K562 (cell line): Measurements from ENCODE around the gene PPP1R36. TPM values are rescaled to one million over a fixed set of nuclear protein-coding genes. Genes with fewer than 3 reads are reported as not detected.

ENCODE experiments used
- ATAC-seq: fragments of 200-7000 bp; cut with Tn5 transposase; 3 replicates; pipeline ENCODE4 v1.9.1; 2020; ENCODE audit warnings: moderate library complexity
- BruUV-seq: library from RNA; stranded (reverse); fragments of 400-500 nt; replicated peaks from 2 replicates; lab custom pipeline; 2021; lab: Mats Ljungman, UMichigan
- CTCF ChIA-PET: fragments of 300-600 bp; formaldehyde crosslinking; extraction: SDS; loops from one replicate; lab custom pipeline; 2021; ENCODE audit warnings: low intra/inter-chr PET ratio; lab: Yijun Ruan, JAX
- POLR2A ChIA-PET: fragments of 300-600, 350-650 bp; sonication (Branson Sonifier 250); formaldehyde crosslinking; extraction: SDS; loops from one replicate; lab custom pipeline; 2021; ENCODE audit warnings: antibody characterized with exemption, inconsistent platforms; lab: Yijun Ruan, JAX
- DNase-seq, 4 experiments: peaks; one replicate each; pipeline versions ENCODE4 v3.0.0 to v3.0.0-alpha.2; 2011 to 2018; ENCODE audit warnings: low spot score in 3 of 4, mixed read lengths in 3 of 4; ENCODE audit errors: extremely low read depth in 1 of 4
- FAIRE-seq: peaks from 2 replicates; lab custom pipeline; 2011; peaks lifted over from hg19 to GRCh38; lab: Jason Lieb, UNC
- H2AFZ ChIP-seq: 2 replicates; pipeline ENCODE4 v1.6.0; 2011; ENCODE audit warnings: low read depth, low read length, control low read depth, inconsistent platforms
- H3K27ac ChIP-seq: fragments of 200-600 bp; 3 replicates; pipeline ENCODE4 v1.8.0; 2011; ENCODE audit warnings: low read depth, mild to moderate bottlenecking, control low read depth, inconsistent platforms, low read length, moderate library complexity, mixed read lengths; ENCODE audit errors: extremely low read depth
- H3K27me3 ChIP-seq, 2 experiments: fragments of 300-600 bp in 1 of 2; 2 replicates in 1 of 2; 3 replicates in 1 of 2; pipeline versions ENCODE4 v1.6.0 to v1.8.0; 2011; ENCODE audit warnings: inconsistent platforms in 2 of 2, low read length in 2 of 2, mild to moderate bottlenecking in 1 of 2, mixed read lengths in 1 of 2, moderate library complexity in 1 of 2; ENCODE audit not compliant: control insufficient read depth in 2 of 2, insufficient read depth in 2 of 2
- H3K36me3 ChIP-seq: fragments of 300-600 bp; 3 replicates; pipeline ENCODE4 v1.8.0; 2011; ENCODE audit warnings: mild to moderate bottlenecking, low read length, inconsistent platforms; ENCODE audit not compliant: control insufficient read depth, insufficient read depth
- H3K4me1 ChIP-seq, 2 experiments: fragments of 200-600 bp in 1 of 2; replicated peaks in 1 of 2; 2 replicates in 1 of 2; 3 replicates in 1 of 2; pipeline versions ENCODE4 v1.5.1 to v1.8.0; 2011; ENCODE audit warnings: inconsistent platforms in 2 of 2, low read length in 2 of 2, mild to moderate bottlenecking in 1 of 2, mixed read lengths in 1 of 2, moderate library complexity in 1 of 2; ENCODE audit not compliant: control insufficient read depth in 2 of 2, insufficient read depth in 2 of 2
- H3K4me2 ChIP-seq: 2 replicates; pipeline ENCODE4 v1.6.1; 2011; ENCODE audit warnings: low read length, control low read depth, inconsistent platforms, mixed read lengths; ENCODE audit not compliant: insufficient read depth
- H3K4me3 ChIP-seq: fragments of 200-600 bp; sonication (generic), shearing (Covaris generic); 2 replicates; pipeline ENCODE4 v1.5.1; 2016; ENCODE audit warnings: control low read depth, inconsistent platforms
- H3K79me2 ChIP-seq: fragments of 200-600 bp; 3 replicates; pipeline ENCODE4 v1.8.0; 2011; ENCODE audit warnings: low read length, inconsistent platforms; ENCODE audit not compliant: control insufficient read depth, insufficient read depth
- H3K9ac ChIP-seq, 2 experiments: 2 replicates each; pipeline versions ENCODE4 v1.6.0 to v1.6.1; 2011; ENCODE audit warnings: low read depth in 2 of 2, low read length in 2 of 2, control low read depth in 1 of 2, inconsistent platforms in 1 of 2, mild to moderate bottlenecking in 1 of 2, mixed read lengths in 1 of 2; ENCODE audit not compliant: insufficient read depth in 1 of 2
- H3K9me1 ChIP-seq: one replicate; pipeline ENCODE4 v1.6.0; 2011; ENCODE audit warnings: inconsistent platforms, mild to moderate bottlenecking, low read length, moderate library complexity; ENCODE audit not compliant: control insufficient read depth, insufficient read depth
- H3K9me3 ChIP-seq: replicated peaks from 2 replicates; pipeline ENCODE4 v1.5.1; 2011; ENCODE audit warnings: low read depth, low read length, inconsistent platforms; ENCODE audit not compliant: control insufficient read depth, insufficient read depth
- H4K20me1 ChIP-seq: replicated peaks from 2 replicates; pipeline ENCODE4 v1.6.1; 2011; ENCODE audit warnings: low read length, inconsistent platforms, mixed read lengths; ENCODE audit not compliant: control insufficient read depth, insufficient read depth
- HMG20B ChIP-seq: fragments of 250-450 bp; sonication (Bioruptor Pico); IDR thresholded peaks from 2 replicates; pipeline ENCODE4 v1.5.0; 2021; ENCODE audit warnings: mild to moderate bottlenecking
- ZNF76 ChIP-seq: fragments of 250-450 bp; sonication (Bioruptor Pico); IDR thresholded peaks from 2 replicates; pipeline ENCODE4 v1.4.0; 2020; ENCODE audit warnings: mild to moderate bottlenecking, moderate library complexity, borderline replicate concordance
- WGBS: fragments of 100-300 bp; shearing (Covaris generic); methylation state at CpG from one replicate; pipeline ENCODE4 v1.1.6; 2016; ENCODE audit warnings: low coverage, mixed read lengths; ENCODE audit not compliant: insufficient coverage; ENCODE audit errors: missing lambda C conversion rate; 5-methylcytosine and 5-hydroxymethylcytosine counted together
- in situ Hi-C: fragments of 300-500 bp; cut with MboI; formaldehyde crosslinking; loops from 4 replicates; pipeline ENCODE4 v1.15.0; 2018; ENCODE audit warnings: inconsistent platforms, mixed read lengths
- intact Hi-C: fragments of 100-400 bp; cut with micrococcal nuclease; formaldehyde crosslinking; loops from 2 replicates; pipeline ENCODE4 v1.14.2; 2022
- polyA plus RNA-seq, 8 experiments: library from polyadenylated mRNA; depleted of rRNA in 4 of 8; stranded (reverse) in 5 of 8; unstranded in 3 of 8; fragments of >200 nt; fragmentation: Nextera tagmentation in 2 of 8; fragmentation: Illumina TruSeq in 1 of 8; extraction: Ambion mirVana in 2 of 8; extraction: Trizol in 1 of 8; gene quantifications; 2 replicates each; pipeline versions ENCODE4 v1.2.1 to v1.2.3, GENCODE V29; 2011 to 2014; ENCODE audit warnings: inconsistent platforms in 1 of 8, missing spikeins in 1 of 8
- total RNA-seq, 7 experiments: library from RNA; depleted of rRNA in 6 of 7; stranded (reverse); fragments of >200 nt in 6 of 7; fragmentation: Illumina TruSeq in 2 of 7; extraction: Trizol in 2 of 7; gene quantifications; 2 replicates each; pipeline versions ENCODE4 v1.2.1 to v1.2.3, GENCODE V29; 2011 to 2021; ENCODE audit warnings: low replicate concordance in 1 of 7
- TF ChIP-seq, protein P1 (sequence below), 2 experiments: fragments of 450-650 bp; IDR thresholded peaks; 2 replicates each; pipeline ENCODE4 v1.6.1; 2018; ENCODE audit warnings: mild to moderate bottlenecking in 2 of 2, low read depth in 1 of 2; ENCODE audit not compliant: partially characterized antibody in 2 of 2

PPP1R36 gene
- total and polyA plus RNA-seq, 9 of the 15 experiments (the other 6 are each of a cell fraction or from before 2014, with no cell fraction given), result 0.29 TPM; not detected in 8

DNA sequence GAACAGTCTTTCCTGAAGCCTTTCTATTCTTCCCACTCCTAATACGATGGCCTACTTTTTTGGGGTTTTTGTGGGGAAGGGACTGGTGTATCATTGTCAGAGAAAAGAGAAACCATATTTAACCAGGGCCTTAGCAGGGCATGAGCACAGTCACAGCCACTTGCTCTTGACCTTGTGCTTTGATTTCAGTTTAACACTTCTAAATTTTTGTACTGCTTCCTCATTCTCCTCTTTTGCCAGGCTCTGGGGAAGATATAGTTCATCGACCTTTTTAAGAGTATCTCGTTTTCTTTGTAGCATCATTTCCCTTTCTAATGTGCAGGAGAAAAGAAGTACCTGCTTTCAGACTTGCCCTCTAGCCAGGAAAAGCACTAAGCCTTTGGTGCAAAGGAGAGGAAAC lies 43.0 kb upstream of the PPP1R36 start:
- intact Hi-C loops, result loop anchor here (5.0 kb wide), 1 partner anchor 39 kb away; the partner anchor contains the start of gene AKAP5

More for the DNA sequence above, 43.0 kb upstream of the PPP1R36 start:
- Histone ChIP-seq H3K9me1 (no peaks in the 10 kb centered on the region), H3K4me2 (peak overlapping the region; percentile 62), H3K4me1 (peaks cover 22 to 43% of the 10 kb centered on the region in 2 experiments), H3K79me2 (peaks cover 68% of the 10 kb centered on the region), H3K4me3 (peak overlapping the region; percentile 11; the same call in 1 of the 2 replicates), H2AFZ (no peak overlapping the region), H3K9ac (peak overlapping the region in 1 of 2 experiments; percentile 49; a peak in 2 of 4 replicates), H3K27me3 (no peaks in the 10 kb centered on the region), H3K27ac (peak overlapping the region; percentile 54; the same call in 1 of the 3 replicates), H3K36me3 (no peaks in the 10 kb centered on the region; the same call in 2 of the 3 replicates), H4K20me1 (no peaks in the 10 kb centered on the region), H3K9me3 (no peaks in the 10 kb centered on the region)
- no TSS peak for BruUV-seq
- FAIRE-seq (no peak), ATAC-seq (no peak), DNase-seq (no peak)
- in situ Hi-C loops, result no loop called here
- ChIA-PET CTCF (no interaction called here), POLR2A (interaction anchor here (0.7 to 1.1 kb wide), 2 partner anchors 15 to 125 kb away, joined by 3 read pairs; no protein-coding TSS in a partner anchor)
- 0% methylated on average over 3 of the region's 3 CpGs for WGBS
- TF ChIP-seq, protein P1, sequence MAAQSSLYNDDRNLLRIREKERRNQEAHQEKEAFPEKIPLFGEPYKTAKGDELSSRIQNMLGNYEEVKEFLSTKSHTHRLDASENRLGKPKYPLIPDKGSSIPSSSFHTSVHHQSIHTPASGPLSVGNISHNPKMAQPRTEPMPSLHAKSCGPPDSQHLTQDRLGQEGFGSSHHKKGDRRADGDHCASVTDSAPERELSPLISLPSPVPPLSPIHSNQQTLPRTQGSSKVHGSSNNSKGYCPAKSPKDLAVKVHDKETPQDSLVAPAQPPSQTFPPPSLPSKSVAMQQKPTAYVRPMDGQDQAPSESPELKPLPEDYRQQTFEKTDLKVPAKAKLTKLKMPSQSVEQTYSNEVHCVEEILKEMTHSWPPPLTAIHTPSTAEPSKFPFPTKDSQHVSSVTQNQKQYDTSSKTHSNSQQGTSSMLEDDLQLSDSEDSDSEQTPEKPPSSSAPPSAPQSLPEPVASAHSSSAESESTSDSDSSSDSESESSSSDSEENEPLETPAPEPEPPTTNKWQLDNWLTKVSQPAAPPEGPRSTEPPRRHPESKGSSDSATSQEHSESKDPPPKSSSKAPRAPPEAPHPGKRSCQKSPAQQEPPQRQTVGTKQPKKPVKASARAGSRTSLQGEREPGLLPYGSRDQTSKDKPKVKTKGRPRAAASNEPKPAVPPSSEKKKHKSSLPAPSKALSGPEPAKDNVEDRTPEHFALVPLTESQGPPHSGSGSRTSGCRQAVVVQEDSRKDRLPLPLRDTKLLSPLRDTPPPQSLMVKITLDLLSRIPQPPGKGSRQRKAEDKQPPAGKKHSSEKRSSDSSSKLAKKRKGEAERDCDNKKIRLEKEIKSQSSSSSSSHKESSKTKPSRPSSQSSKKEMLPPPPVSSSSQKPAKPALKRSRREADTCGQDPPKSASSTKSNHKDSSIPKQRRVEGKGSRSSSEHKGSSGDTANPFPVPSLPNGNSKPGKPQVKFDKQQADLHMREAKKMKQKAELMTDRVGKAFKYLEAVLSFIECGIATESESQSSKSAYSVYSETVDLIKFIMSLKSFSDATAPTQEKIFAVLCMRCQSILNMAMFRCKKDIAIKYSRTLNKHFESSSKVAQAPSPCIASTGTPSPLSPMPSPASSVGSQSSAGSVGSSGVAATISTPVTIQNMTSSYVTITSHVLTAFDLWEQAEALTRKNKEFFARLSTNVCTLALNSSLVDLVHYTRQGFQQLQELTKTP (IDR thresholded peaks at IDR 0.05; ENCODE audit: low read depth in 1 of 2, partially characterized antibody in 2 of 2), result no peak
- no peak for TF ChIP-seq HMG20B (CRISPR knock-in tag)
- TF ChIP-seq ZNF76 (CRISPR knock-in tag), result no peak
